ENCODE data around the gene NOSTRIN. TPM values are rescaled to one million over a fixed set of nuclear protein-coding genes. Genes with fewer than 3 reads are reported as not detected.

The NOSTRIN gene
- total and polyA plus RNA-seq, 2 of the 8 experiments (the other 6 are each of a cell fraction or from before 2014, with no cell fraction given) = not detected

GRCh38 chr2:168851674-168852320 is 49.4 kb downstream of the NOSTRIN start (continued):
- TF ChIP-seq, protein P1, sequence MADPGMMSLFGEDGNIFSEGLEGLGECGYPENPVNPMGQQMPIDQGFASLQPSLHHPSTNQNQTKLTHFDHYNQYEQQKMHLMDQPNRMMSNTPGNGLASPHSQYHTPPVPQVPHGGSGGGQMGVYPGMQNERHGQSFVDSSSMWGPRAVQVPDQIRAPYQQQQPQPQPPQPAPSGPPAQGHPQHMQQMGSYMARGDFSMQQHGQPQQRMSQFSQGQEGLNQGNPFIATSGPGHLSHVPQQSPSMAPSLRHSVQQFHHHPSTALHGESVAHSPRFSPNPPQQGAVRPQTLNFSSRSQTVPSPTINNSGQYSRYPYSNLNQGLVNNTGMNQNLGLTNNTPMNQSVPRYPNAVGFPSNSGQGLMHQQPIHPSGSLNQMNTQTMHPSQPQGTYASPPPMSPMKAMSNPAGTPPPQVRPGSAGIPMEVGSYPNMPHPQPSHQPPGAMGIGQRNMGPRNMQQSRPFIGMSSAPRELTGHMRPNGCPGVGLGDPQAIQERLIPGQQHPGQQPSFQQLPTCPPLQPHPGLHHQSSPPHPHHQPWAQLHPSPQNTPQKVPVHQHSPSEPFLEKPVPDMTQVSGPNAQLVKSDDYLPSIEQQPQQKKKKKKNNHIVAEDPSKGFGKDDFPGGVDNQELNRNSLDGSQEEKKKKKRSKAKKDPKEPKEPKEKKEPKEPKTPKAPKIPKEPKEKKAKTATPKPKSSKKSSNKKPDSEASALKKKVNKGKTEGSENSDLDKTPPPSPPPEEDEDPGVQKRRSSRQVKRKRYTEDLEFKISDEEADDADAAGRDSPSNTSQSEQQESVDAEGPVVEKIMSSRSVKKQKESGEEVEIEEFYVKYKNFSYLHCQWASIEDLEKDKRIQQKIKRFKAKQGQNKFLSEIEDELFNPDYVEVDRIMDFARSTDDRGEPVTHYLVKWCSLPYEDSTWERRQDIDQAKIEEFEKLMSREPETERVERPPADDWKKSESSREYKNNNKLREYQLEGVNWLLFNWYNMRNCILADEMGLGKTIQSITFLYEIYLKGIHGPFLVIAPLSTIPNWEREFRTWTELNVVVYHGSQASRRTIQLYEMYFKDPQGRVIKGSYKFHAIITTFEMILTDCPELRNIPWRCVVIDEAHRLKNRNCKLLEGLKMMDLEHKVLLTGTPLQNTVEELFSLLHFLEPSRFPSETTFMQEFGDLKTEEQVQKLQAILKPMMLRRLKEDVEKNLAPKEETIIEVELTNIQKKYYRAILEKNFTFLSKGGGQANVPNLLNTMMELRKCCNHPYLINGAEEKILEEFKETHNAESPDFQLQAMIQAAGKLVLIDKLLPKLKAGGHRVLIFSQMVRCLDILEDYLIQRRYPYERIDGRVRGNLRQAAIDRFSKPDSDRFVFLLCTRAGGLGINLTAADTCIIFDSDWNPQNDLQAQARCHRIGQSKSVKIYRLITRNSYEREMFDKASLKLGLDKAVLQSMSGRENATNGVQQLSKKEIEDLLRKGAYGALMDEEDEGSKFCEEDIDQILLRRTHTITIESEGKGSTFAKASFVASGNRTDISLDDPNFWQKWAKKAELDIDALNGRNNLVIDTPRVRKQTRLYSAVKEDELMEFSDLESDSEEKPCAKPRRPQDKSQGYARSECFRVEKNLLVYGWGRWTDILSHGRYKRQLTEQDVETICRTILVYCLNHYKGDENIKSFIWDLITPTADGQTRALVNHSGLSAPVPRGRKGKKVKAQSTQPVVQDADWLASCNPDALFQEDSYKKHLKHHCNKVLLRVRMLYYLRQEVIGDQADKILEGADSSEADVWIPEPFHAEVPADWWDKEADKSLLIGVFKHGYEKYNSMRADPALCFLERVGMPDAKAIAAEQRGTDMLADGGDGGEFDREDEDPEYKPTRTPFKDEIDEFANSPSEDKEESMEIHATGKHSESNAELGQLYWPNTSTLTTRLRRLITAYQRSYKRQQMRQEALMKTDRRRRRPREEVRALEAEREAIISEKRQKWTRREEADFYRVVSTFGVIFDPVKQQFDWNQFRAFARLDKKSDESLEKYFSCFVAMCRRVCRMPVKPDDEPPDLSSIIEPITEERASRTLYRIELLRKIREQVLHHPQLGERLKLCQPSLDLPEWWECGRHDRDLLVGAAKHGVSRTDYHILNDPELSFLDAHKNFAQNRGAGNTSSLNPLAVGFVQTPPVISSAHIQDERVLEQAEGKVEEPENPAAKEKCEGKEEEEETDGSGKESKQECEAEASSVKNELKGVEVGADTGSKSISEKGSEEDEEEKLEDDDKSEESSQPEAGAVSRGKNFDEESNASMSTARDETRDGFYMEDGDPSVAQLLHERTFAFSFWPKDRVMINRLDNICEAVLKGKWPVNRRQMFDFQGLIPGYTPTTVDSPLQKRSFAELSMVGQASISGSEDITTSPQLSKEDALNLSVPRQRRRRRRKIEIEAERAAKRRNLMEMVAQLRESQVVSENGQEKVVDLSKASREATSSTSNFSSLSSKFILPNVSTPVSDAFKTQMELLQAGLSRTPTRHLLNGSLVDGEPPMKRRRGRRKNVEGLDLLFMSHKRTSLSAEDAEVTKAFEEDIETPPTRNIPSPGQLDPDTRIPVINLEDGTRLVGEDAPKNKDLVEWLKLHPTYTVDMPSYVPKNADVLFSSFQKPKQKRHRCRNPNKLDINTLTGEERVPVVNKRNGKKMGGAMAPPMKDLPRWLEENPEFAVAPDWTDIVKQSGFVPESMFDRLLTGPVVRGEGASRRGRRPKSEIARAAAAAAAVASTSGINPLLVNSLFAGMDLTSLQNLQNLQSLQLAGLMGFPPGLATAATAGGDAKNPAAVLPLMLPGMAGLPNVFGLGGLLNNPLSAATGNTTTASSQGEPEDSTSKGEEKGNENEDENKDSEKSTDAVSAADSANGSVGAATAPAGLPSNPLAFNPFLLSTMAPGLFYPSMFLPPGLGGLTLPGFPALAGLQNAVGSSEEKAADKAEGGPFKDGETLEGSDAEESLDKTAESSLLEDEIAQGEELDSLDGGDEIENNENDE (IDR thresholded peaks at IDR 0.05; ENCODE audit: insufficient replicate concordance, low read length) = no peak
- TF ChIP-seq POU5F1 (IDR thresholded peaks at IDR 0.05; ENCODE audit: low read depth, low read length) = no peak
- TF ChIP-seq CEBPB (IDR thresholded peaks at IDR 0.05; ENCODE audit: low read depth, low read length) = no peak
- TF ChIP-seq CBX5 (IDR thresholded peaks at IDR 0.05; ENCODE audit: low read depth, low read length) = no peak
- TF ChIP-seq EP300 (IDR thresholded peaks at IDR 0.05; ENCODE audit: borderline replicate concordance in 1 of 2, low read depth in 2 of 2, low read length in 2 of 2) = no peak
- no peak for TF ChIP-seq SP2 (IDR thresholded peaks at IDR 0.05; ENCODE audit: low read length)
- TF ChIP-seq GABPA (IDR thresholded peaks at IDR 0.05; ENCODE audit: borderline replicate concordance, insufficient read depth, low read length) = no peak
- no peak for TF ChIP-seq TCF12 (IDR thresholded peaks at IDR 0.05; ENCODE audit: low read depth, low read length)
- TF ChIP-seq CBX8 (IDR thresholded peaks at IDR 0.05; ENCODE audit: borderline replicate concordance, low read depth, low read length) = no peak
- no peak for TF ChIP-seq BCL11A (IDR thresholded peaks at IDR 0.05; ENCODE audit: low read depth in 2 of 2, low read length in 2 of 2)
- TF ChIP-seq CHD1 (IDR thresholded peaks at IDR 0.05; ENCODE audit: low read depth, low read length) = no peak

Measured in H1 (cell line).